ENCODE data around the gene BMAL1. TPM values are rescaled to one million over a fixed set of nuclear protein-coding genes. Genes with fewer than 3 reads are reported as not detected.

Gene BMAL1
- total RNA-seq, 1 experiment from 2014 or later = 3.3 TPM

DNA sequence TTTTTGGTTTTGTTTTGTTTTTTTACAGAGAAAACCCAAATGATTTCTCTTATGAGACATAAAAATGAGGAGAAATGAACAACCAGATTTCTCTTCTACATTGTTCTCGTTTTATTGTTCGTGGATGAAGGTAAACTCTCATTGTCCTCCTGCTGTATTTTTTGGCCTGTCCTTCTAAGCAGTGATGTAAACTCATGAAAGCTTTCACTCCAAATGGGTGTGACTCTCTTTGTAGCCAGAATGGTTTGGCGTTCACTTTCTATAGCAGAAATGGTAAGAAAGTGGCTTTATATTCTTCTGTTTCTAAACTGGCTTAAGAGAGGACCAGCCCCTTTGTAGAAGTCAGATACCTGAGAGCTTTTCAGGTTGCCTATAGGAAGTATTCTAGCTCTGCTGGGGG is 15.5 kb upstream of the BMAL1 start:
- Histone ChIP-seq H3K9me3 (ENCODE audit: control insufficient read depth, low read depth, low read length) (no peaks in the 10 kb centered on the region), H3K4ac (ENCODE audit: low read depth, low read length) (no peak overlapping the region), H2BK12ac (ENCODE audit: insufficient read length, low read depth, low read length) (no peak overlapping the region), H3T11ph (ENCODE audit: low read length) (no peak overlapping the region), H2BK5ac (ENCODE audit: insufficient read length, low read length) (no peak overlapping the region), H3K27me3 (ENCODE audit: insufficient read depth, low read length) (no peaks in the 10 kb centered on the region), H2AFZ (ENCODE audit: low read length) (no peak overlapping the region), H3K27ac (ENCODE audit: insufficient read length, low read depth, low read length) (no peak overlapping the region), H3K4me1 (ENCODE audit: insufficient read depth, low read length) (peaks cover 10% of the 10 kb centered on the region; the same call in 1 of the 2 replicates), H2BK120ac (ENCODE audit: low read depth, low read length, poor library complexity, severe bottlenecking) (no peak overlapping the region), H3K79me2 (ENCODE audit: insufficient read depth, low read length) (no peaks in the 10 kb centered on the region), H3K18ac (ENCODE audit: insufficient read length, low read depth, low read length) (no peak overlapping the region), H4K91ac (ENCODE audit: insufficient read length, low read depth, low read length) (no peak overlapping the region), H4K8ac (replicated peaks; ENCODE audit: insufficient read length, low read depth, low read length) (no peak overlapping the region), H2AK5ac (ENCODE audit: insufficient read length, low read length) (no peak overlapping the region), H2BK15ac (ENCODE audit: low read depth, low read length) (no peak overlapping the region), H3K9ac (ENCODE audit: extremely low read depth, insufficient read length, low read length) (no peak overlapping the region), H4K5ac (ENCODE audit: insufficient read length, low read depth, low read length) (no peak overlapping the region), H3K79me1 (ENCODE audit: insufficient read depth, low read depth, low read length, poor library complexity, severe bottlenecking) (no peaks in the 10 kb centered on the region), H2BK20ac (ENCODE audit: low read depth, low read length, poor library complexity, severe bottlenecking) (no peak overlapping the region), H3K4me2 (ENCODE audit: insufficient read depth, insufficient read length, low read length) (no peak overlapping the region), H3K14ac (ENCODE audit: insufficient read depth, low read length) (no peak overlapping the region), H3K23me2 (ENCODE audit: insufficient read length, low read depth, low read length, poor library complexity, severe bottlenecking) (no peaks in the 10 kb centered on the region), H3K23ac (ENCODE audit: insufficient read length, low read depth, low read length) (no peak overlapping the region), H4K20me1 (ENCODE audit: control insufficient read depth, insufficient read depth, insufficient read length) (peaks cover 4% of the 10 kb centered on the region), H3K56ac (ENCODE audit: insufficient read length, low read depth, low read length) (no peak overlapping the region)
- no peak for DNase-seq
- Mint-ChIP-seq H3K27me3 (ENCODE audit: low read depth) (peaks cover 1% of the 10 kb centered on the region), H3K4me3 (no peak overlapping the region), H3K27ac (no peak overlapping the region), H3K9me3 (no peaks in the 10 kb centered on the region), H3K4me1 (peaks cover 40 to 50% of the 10 kb centered on the region in 2 experiments), H3K36me3 (ENCODE audit: insufficient read depth in 1 of 3, low read depth in 3 of 3) (no peaks in the 10 kb centered on the region)
- no CpG with 5 or more reads among the region's 3 CpGs for WGBS (ENCODE audit: extremely low coverage, insufficient read length, low lambda C conversion rate)
- TF ChIP-seq, protein P1, sequence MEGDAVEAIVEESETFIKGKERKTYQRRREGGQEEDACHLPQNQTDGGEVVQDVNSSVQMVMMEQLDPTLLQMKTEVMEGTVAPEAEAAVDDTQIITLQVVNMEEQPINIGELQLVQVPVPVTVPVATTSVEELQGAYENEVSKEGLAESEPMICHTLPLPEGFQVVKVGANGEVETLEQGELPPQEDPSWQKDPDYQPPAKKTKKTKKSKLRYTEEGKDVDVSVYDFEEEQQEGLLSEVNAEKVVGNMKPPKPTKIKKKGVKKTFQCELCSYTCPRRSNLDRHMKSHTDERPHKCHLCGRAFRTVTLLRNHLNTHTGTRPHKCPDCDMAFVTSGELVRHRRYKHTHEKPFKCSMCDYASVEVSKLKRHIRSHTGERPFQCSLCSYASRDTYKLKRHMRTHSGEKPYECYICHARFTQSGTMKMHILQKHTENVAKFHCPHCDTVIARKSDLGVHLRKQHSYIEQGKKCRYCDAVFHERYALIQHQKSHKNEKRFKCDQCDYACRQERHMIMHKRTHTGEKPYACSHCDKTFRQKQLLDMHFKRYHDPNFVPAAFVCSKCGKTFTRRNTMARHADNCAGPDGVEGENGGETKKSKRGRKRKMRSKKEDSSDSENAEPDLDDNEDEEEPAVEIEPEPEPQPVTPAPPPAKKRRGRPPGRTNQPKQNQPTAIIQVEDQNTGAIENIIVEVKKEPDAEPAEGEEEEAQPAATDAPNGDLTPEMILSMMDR (conservative IDR thresholded peaks at IDR 0.05) = no peak
